ENCODE measurements around the gene CACNA2D4. TPM values are rescaled to one million over a fixed set of nuclear protein-coding genes. Genes with fewer than 3 reads are reported as not detected.

Gene CACNA2D4
- total RNA-seq, 3 donors from 2014 or later: 3.4 to 7.1 (median 3.5) TPM

GRCh38 chr12:1937481-1938224 is 19.2 kb upstream of the CACNA2D4 start:
- peaks cover 4% of the 10 kb centered on the region for H3K4me1 Mint-ChIP-seq (ENCODE audit: low read depth)

DNA sequence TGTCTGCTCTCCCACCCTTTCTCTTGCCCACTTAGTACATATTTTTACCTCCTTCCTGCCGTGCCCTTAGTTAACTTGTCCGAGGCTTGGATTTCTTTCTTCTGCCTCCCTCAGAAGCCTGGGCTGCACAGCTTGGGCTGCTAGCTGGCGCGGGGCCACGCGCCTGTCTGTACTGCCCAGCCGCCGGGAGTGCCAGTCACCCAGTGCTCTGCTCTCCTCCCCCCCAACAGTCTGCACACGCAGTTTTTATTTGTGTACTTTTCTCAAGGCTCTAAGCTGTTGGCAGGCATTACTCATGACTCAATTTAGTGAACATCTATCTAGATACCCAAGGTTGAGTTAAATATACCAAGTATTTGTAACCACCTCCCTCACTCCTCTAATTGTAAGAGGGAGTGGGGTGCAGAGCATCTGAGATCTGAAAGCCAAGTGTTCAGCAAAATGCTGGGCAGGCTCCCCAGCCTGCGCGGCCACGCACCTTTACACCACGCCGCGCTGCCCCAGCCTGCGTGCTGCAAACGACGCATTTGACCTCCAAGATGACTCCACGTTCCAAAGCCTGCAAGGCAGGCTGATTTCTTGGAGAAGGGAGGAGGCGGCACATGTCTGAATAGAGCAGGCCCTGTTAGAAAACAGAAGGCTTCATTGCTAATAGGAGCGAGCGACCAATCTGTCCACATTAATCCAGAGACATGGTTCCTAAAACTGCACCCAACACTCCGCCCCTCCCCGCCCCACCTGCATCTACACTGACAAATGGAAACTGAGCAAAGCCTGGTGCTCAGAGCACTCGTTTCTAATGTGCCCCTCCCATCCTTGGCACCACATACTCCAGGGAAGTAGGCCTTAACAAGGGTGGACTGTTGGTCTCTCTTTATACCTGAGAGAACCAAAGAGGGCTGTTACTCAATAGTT is 18.2 kb upstream of the CACNA2D4 start:
- ATAC-seq (no peak), DNase-seq (no peak)
- peaks cover 4% of the 10 kb centered on the region for H3K4me1 Mint-ChIP-seq (ENCODE audit: low read depth)
- H3K27me3 Mint-ChIP-seq (ENCODE audit: low read depth): no peaks in the 10 kb centered on the region
- no peak overlapping the region for H3K4me3 Mint-ChIP-seq
- H3K36me3 Mint-ChIP-seq (ENCODE audit: insufficient read depth): peaks cover 6% of the 10 kb centered on the region
- H3K9me3 Mint-ChIP-seq: no peaks in the 10 kb centered on the region

More at GRCh38 chr12:1937481-1938224, 19.2 kb upstream of the CACNA2D4 start:
- Mint-ChIP-seq H3K4me3 (no peak overlapping the region), H3K9me3 (no peaks in the 10 kb centered on the region), H3K36me3 (ENCODE audit: insufficient read depth) (peaks cover 9% of the 10 kb centered on the region), H3K27me3 (ENCODE audit: low read depth) (no peaks in the 10 kb centered on the region)
- ATAC-seq: no peak
- no peak for DNase-seq

DNA sequence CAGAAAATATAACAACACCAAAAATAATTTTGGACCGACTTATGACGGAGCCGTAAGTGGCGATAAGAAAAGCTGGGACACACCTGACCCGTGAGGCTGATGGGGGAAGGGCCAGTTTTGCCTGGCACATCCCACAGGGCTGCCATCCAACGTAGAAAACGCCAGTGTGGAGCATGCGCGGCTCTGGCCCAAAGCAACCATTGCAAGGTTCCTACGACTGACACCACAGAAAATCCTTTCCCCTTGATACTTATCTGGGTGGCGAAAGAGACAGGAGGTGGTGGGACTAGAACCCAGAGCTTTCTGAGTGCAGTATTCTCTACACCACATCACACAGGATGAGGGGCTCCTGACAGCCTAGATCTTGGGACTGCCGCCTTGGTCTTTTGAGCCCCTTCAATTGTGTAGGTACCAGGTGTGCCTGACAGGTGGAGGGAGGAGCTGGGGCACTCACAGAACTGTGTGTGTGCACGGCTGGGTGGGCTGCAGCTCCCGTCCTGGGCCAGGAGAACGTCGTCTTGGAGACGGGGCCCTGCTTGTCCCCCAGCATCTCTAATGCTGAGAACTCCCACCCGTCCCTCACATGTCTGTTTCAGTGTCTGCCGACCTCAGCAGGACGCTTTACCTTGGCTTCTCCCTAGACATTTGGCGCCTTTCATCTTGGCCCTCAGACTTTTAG is 17.4 kb upstream of the CACNA2D4 start:
- no peak for DNase-seq
- no peak for ATAC-seq
- H3K36me3 Mint-ChIP-seq (ENCODE audit: insufficient read depth): peaks cover 2% of the 10 kb centered on the region
- H3K27me3 Mint-ChIP-seq (ENCODE audit: low read depth): no peaks in the 10 kb centered on the region
- H3K9me3 Mint-ChIP-seq: no peaks in the 10 kb centered on the region
- peaks cover 6% of the 10 kb centered on the region for H3K4me1 Mint-ChIP-seq (ENCODE audit: low read depth)
- H3K4me3 Mint-ChIP-seq: no peak overlapping the region

DNA sequence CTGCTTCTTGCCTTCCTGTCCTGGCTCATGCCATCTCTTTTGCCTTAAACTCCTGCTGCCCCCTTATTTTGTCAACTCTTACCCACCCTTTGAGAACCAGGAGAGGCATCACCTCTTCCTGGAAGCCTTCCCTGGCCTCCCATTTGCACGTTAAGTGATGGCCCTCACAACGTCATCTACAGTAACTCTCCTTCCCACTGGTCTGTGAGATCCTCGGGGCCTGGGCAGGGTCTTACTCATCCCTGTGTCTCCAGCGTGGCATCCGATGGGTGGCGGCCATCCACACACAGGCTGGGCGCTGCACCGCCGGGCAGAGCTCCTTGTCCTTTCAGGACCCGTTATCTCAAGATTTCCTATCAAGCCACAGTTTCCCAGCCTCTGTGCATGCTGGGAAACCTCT is 16.8 kb upstream of the CACNA2D4 start:
- Mint-ChIP-seq H3K4me3 (no peak overlapping the region), H3K36me3 (ENCODE audit: insufficient read depth) (no peaks in the 10 kb centered on the region)

DNA sequence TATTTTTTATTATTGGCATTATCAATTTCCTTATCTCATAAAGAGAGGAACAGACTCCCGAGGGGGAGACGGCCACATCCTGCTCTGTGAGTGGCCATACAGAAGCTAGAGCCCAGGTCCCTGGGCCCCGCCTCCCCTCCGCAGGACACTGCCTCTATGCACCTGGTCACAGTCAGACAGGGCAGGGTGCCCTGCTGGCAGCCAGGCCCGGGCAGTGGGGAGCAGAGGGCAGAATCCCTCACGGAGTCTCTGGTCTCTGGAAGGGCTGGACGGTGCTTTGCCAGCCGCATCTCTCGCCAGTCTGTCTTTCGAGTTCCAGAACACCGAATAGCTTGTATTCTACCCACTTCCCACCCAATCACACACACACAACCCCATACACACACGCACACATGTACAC is 16.4 kb upstream of the CACNA2D4 start:
- H3K9me3 Mint-ChIP-seq: no peaks in the 10 kb centered on the region
- DNase-seq (no peak), ATAC-seq (no peak)
- H3K4me3 Mint-ChIP-seq: no peak overlapping the region
- peaks cover 7% of the 10 kb centered on the region for H3K4me1 Mint-ChIP-seq (ENCODE audit: low read depth)
- no peaks in the 10 kb centered on the region for H3K27me3 Mint-ChIP-seq (ENCODE audit: low read depth)
- no peaks in the 10 kb centered on the region for H3K36me3 Mint-ChIP-seq (ENCODE audit: insufficient read depth)

More for the DNA sequence above, 16.8 kb upstream of the CACNA2D4 start:
- Mint-ChIP-seq H3K4me1 (ENCODE audit: low read depth) (peaks cover 7% of the 10 kb centered on the region), H3K9me3 (no peaks in the 10 kb centered on the region), H3K27me3 (ENCODE audit: low read depth) (no peaks in the 10 kb centered on the region)
- ATAC-seq (no peak), DNase-seq (no peak)

DNA sequence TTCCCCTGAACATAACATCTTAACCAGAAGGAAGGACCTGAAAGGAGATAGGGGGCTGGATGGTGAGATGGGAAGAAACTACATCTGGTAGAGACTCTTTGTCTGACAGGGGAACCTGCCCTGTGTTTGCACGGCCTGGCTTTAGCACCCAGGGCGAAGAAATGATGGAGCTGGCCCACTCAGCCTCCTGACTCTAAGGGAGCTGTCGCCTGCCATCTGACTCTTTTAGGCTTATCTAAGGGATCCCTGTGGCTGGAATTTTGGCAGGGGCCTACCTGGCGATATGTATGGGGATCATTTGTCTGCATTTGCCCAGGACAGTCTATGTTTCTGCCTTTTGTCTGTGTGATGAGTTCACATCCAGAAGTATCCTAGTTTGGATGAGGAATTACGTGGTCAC is 15.6 kb upstream of the CACNA2D4 start:
- Mint-ChIP-seq H3K9me3 (no peaks in the 10 kb centered on the region), H3K27me3 (ENCODE audit: low read depth) (no peaks in the 10 kb centered on the region), H3K36me3 (ENCODE audit: insufficient read depth) (no peaks in the 10 kb centered on the region)

DNA sequence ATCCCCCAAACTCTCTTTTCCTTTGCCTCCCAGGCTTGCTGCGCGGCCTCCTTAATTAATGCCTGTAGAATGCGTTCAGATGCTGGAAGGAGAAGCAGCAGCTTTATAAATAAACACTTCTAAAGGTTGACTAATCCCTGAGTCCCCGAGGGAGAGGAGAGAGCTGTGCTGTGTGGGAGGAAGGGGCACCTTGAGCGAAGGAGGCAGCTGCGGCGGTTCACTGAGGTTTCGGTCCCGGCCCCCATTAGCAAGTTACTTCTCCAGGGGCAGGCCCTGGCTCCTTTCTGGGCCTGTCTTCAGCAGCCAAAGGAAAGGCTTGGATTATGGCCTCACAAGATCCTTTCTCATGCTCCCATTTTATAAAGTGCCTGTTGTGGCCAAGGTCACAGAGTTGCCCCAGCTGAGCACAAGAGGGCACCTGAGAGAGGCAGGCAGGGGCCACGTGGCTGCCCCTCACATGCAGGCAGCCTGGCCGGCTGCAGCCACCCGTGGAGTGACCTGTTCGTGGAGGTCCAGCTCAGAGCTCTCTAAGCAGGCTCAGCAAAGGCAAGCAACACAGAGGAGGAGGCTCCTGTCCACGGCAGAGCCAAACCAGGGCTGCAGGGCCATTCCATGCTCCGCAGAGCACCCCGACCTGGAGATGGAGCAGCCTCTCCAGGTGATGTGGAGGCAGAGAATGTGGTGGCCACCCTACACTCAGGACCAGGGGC is 15.0 kb upstream of the CACNA2D4 start:
- Mint-ChIP-seq H3K36me3 (ENCODE audit: insufficient read depth) (no peaks in the 10 kb centered on the region), H3K4me1 (ENCODE audit: low read depth) (peaks cover 11% of the 10 kb centered on the region), H3K27me3 (ENCODE audit: low read depth) (no peaks in the 10 kb centered on the region), H3K9me3 (no peaks in the 10 kb centered on the region), H3K4me3 (no peak overlapping the region)
- ATAC-seq (no peak), DNase-seq (no peak)

More for the DNA sequence above, 15.6 kb upstream of the CACNA2D4 start:
- Mint-ChIP-seq H3K4me3 (no peak overlapping the region), H3K4me1 (ENCODE audit: low read depth) (peaks cover 10% of the 10 kb centered on the region)
- no peak for ATAC-seq
- no peak for DNase-seq

DNA sequence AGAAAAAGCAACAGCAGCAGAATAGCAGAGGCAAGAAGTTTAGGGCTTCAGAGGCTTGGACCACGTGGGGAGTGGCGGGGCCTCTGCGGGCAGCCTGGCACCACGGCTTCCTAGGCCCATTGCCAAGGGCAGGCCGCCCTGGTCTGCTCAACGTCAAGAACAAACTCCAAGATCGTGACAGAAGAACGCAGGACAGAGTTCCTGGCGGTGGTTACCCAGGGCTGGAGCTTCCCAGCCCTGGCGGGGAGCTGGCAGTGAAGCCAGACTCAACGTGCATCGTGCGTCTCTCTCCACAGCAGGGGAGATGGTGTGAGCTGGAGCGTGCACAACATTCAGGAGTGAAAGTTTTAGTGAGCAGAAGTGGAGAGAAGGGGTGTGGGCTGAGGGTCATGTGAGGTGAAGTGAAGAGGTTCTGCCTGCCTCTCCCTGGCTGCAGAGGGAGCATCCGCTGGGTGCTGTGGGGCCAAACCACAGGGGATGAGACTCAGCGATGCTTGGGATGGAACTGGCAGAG is 13.9 kb upstream of the CACNA2D4 start:
- no peaks in the 10 kb centered on the region for H3K9me3 Mint-ChIP-seq
- no peaks in the 10 kb centered on the region for H3K36me3 Mint-ChIP-seq (ENCODE audit: insufficient read depth)
- no peak overlapping the region for H3K4me3 Mint-ChIP-seq
- H3K4me1 Mint-ChIP-seq (ENCODE audit: low read depth): peaks cover 11% of the 10 kb centered on the region
- DNase-seq (no peak), ATAC-seq (no peak)
- H3K27me3 Mint-ChIP-seq (ENCODE audit: low read depth): no peaks in the 10 kb centered on the region

GRCh38 chr12:1931642-1932041 is 13.2 kb upstream of the CACNA2D4 start:
- Mint-ChIP-seq H3K9me3 (no peaks in the 10 kb centered on the region), H3K27me3 (ENCODE audit: low read depth) (no peaks in the 10 kb centered on the region), H3K4me3 (no peak overlapping the region), H3K36me3 (ENCODE audit: insufficient read depth) (no peaks in the 10 kb centered on the region), H3K4me1 (ENCODE audit: low read depth) (peaks cover 11% of the 10 kb centered on the region)
- ATAC-seq (no peak), DNase-seq (no peak)

DNA sequence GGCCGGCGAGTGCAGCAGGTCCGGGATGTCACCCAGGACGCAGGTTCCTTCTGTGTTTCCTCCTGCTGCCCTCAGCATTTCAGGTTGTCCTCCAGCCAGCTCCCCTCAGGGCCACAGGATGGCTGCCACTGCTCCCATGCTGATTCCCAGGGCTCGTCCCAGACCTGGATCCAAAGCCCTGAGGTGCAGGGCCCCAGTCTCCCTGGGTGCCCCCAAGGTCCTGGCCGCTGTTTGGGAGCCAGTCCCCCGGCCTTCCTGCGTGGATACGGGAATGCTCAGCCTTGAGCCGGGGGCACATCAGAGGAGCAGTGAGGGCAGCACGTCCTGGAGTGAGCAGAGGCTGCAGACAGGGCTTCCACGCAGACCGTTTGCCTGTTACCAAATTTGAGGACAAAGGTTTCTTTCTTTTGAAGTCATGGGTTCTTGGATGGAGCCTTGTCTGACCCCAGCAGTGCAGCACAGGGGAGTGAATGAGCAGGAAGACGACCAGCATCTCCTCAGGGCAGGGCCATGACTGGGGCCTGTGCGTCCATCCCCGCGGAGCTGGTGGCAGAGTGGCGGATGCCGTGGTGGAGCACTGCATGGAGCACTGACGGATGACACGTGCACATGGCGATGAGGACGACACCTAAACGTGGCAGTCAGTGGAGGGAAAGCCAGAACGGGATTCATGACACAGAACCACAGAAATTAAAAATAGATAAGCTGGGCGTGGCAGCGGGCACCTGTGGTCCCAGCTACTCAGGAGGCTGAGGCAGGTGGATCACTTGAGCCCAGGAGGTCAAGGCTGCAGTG is 12.5 kb upstream of the CACNA2D4 start:
- DNase-seq (no peak), ATAC-seq (no peak)
- Mint-ChIP-seq H3K4me3 (no peak overlapping the region), H3K4me1 (ENCODE audit: low read depth) (peaks cover 11% of the 10 kb centered on the region), H3K27me3 (ENCODE audit: low read depth) (no peaks in the 10 kb centered on the region), H3K36me3 (ENCODE audit: insufficient read depth) (no peaks in the 10 kb centered on the region), H3K9me3 (no peaks in the 10 kb centered on the region)

DNA sequence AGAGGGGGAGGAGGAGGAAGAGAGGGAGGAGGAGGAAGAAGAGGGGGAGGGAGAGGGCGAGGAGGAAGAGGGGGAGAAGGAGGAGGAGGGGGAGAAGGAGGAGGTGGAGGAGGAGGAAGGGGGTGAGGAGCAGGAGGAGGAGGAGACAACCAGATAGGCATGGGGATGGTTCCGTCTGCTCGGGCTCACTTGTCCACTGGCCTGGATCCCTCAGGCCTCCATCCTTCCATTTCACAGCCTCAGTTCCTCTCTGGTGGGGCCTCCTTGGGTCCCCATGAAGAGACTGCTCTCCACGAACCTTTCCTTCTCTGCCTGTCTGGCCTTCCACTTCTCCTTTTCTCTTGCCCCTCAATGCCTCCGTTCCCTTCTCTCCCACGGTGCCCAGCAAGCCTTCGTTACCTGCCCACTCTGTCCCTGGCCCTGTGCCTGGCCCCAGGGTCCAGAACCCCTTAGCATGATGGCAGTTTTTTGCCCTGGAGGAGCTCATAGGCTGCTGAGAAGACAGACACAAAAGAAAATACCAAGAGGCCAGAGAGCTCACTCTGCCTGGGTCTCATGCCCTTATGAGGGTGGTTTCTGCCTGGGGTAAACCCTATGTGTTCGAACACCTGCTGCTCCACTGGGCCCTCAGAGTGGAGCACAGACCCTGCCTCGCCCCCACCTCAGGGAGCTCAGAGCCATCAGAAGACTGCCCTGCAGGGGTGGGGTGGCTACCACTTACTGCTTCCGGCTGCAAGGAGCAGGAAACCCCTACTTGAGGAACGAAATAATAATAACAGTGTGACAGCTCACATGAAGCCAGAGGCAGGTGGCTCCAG is 11.7 kb upstream of the CACNA2D4 start:
- no peak for ATAC-seq
- no peak for DNase-seq
- Mint-ChIP-seq H3K9me3 (no peaks in the 10 kb centered on the region), H3K4me1 (ENCODE audit: low read depth) (peaks cover 12% of the 10 kb centered on the region), H3K27me3 (ENCODE audit: low read depth) (no peaks in the 10 kb centered on the region), H3K36me3 (ENCODE audit: insufficient read depth) (no peaks in the 10 kb centered on the region), H3K4me3 (no peak overlapping the region)

DNA sequence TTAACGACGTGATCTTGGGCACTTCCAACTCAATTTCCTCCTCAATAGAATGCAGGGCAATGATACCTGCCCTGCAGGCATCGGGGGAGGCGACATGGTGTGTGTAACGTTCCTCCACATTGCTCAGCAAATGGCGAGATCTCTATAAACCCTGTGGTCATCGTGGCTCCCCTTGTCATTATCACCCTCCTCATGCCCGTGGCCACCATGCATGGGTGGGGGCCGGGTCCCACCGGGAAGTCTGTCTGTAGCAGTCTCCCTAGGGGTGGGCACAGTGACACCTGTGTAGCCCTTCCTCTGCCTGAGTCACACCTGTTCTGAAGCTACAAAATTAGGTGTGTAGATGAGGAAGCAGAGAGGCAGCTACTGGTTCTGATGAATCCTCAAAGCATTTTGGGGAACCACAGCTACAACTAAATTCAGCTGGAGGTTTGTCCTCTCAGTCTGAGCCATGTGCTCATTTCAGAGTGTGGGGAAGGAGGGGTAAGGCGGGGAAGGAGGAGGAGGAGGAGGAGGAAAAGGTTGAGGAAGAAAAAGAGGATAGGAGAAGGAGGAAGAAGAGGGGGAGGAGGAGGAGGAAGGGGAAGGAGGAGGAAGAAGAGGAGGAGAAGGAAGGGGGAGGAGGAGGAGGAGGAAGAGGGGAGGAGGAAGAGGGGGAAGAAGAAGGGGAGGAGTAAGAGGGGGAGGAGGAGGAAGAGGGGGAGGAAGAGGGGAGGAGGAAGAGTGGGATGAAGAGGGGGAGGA is 11.0 kb upstream of the CACNA2D4 start:
- H3K4me3 Mint-ChIP-seq: no peak overlapping the region

More for the DNA sequence above, 11.0 kb upstream of the CACNA2D4 start:
- no peaks in the 10 kb centered on the region for H3K9me3 Mint-ChIP-seq
- H3K36me3 Mint-ChIP-seq (ENCODE audit: insufficient read depth): no peaks in the 10 kb centered on the region
- H3K27me3 Mint-ChIP-seq (ENCODE audit: low read depth): peaks cover 4% of the 10 kb centered on the region
- H3K4me1 Mint-ChIP-seq (ENCODE audit: low read depth): peaks cover 20% of the 10 kb centered on the region
- ATAC-seq (no peak), DNase-seq (no peak)
